H9 (cell line): ENCODE data around the gene ACOX1. TPM values are rescaled to one million over a fixed set of nuclear protein-coding genes. Genes with fewer than 3 reads are reported as not detected.
A peak's percentile ranks its signal among the peaks of the same experiment; 100 is the strongest.

Source experiments
- DNase-seq: peaks from one replicate; pipeline ENCODE4 v3.0.0-alpha.2; 2017
- H2AFZ ChIP-seq: one replicate; pipeline ENCODE4 v1.6.1; 2013; ENCODE audit warnings: mild to moderate bottlenecking, low read length, control low read depth, moderate library complexity
- H2AK5ac ChIP-seq: 2 replicates; pipeline ENCODE4 v1.6.1; 2013; ENCODE audit warnings: low read length, control low read depth, mixed read lengths; ENCODE audit not compliant: insufficient read length
- H2BK120ac ChIP-seq: one replicate; pipeline ENCODE4 v1.6.1; 2013; ENCODE audit warnings: low read depth, mild to moderate bottlenecking, low read length, control low read depth, inconsistent platforms; ENCODE audit not compliant: poor library complexity, severe bottlenecking
- H2BK12ac ChIP-seq: 2 replicates; pipeline ENCODE4 v1.6.1; 2013; ENCODE audit warnings: low read length, control low read depth, mixed read lengths, low read depth; ENCODE audit not compliant: insufficient read length
- H2BK15ac ChIP-seq: 2 replicates; pipeline ENCODE4 v1.6.1; 2013; ENCODE audit warnings: low read depth, low read length, control low read depth
- H2BK20ac ChIP-seq: one replicate; pipeline ENCODE4 v1.6.1; 2013; ENCODE audit warnings: low read depth, mild to moderate bottlenecking, low read length, control low read depth, inconsistent platforms; ENCODE audit not compliant: poor library complexity, severe bottlenecking
- H2BK5ac ChIP-seq: 2 replicates; pipeline ENCODE4 v1.6.1; 2013; ENCODE audit warnings: low read length, control low read depth, mixed read lengths; ENCODE audit not compliant: insufficient read length
- H3K14ac ChIP-seq: 2 replicates; pipeline ENCODE4 v1.6.1; 2013; ENCODE audit warnings: low read length, control low read depth; ENCODE audit not compliant: insufficient read depth
- H3K18ac ChIP-seq: 2 replicates; pipeline ENCODE4 v1.6.1; 2013; ENCODE audit warnings: low read depth, mild to moderate bottlenecking, mixed read lengths, low read length, control low read depth; ENCODE audit not compliant: insufficient read length
- H3K23ac ChIP-seq: 2 replicates; pipeline ENCODE4 v1.6.1; 2013; ENCODE audit warnings: low read length, control low read depth, mixed read lengths, low read depth; ENCODE audit not compliant: insufficient read length
- H3K23me2 ChIP-seq: 2 replicates; pipeline ENCODE4 v1.6.1; 2013; ENCODE audit warnings: low read depth, mild to moderate bottlenecking, mixed read lengths, low read length, control low read depth; ENCODE audit not compliant: insufficient read length, poor library complexity, severe bottlenecking
- H3K27ac ChIP-seq: 2 replicates; pipeline ENCODE4 v1.5.1; 2013; ENCODE audit warnings: low read length, control low read depth, mixed read lengths, low read depth; ENCODE audit not compliant: insufficient read length
- H3K27me3 ChIP-seq: 2 replicates; pipeline ENCODE4 v1.6.1; 2013; ENCODE audit warnings: low read length, control low read depth, inconsistent platforms; ENCODE audit not compliant: insufficient read depth
- H3K4ac ChIP-seq: 2 replicates; pipeline ENCODE4 v1.6.1; 2013; ENCODE audit warnings: low read depth, mild to moderate bottlenecking, control low read depth, inconsistent platforms, low read length, moderate library complexity
- H3K4me1 ChIP-seq: 2 replicates; pipeline ENCODE4 v1.6.1; 2013; ENCODE audit warnings: low read length, control low read depth, inconsistent platforms; ENCODE audit not compliant: insufficient read depth
- H3K4me2 ChIP-seq: 2 replicates; pipeline ENCODE4 v1.6.1; 2013; ENCODE audit warnings: low read length, control low read depth, mixed read lengths; ENCODE audit not compliant: insufficient read length, insufficient read depth
- H3K56ac ChIP-seq: 2 replicates; pipeline ENCODE4 v1.6.1; 2013; ENCODE audit warnings: low read depth, mild to moderate bottlenecking, mixed read lengths, low read length, control low read depth; ENCODE audit not compliant: insufficient read length
- H3K79me1 ChIP-seq: 2 replicates; pipeline ENCODE4 v1.6.1; 2013; ENCODE audit warnings: low read depth, mild to moderate bottlenecking, moderate library complexity, low read length, control low read depth, inconsistent platforms; ENCODE audit not compliant: insufficient read depth, poor library complexity, severe bottlenecking
- H3K79me2 ChIP-seq: 2 replicates; pipeline ENCODE4 v1.6.1; 2013; ENCODE audit warnings: low read length, control low read depth, inconsistent platforms; ENCODE audit not compliant: insufficient read depth
- H3K9ac ChIP-seq: 2 replicates; pipeline ENCODE4 v1.6.1; 2013; ENCODE audit warnings: low read length, control low read depth, mixed read lengths; ENCODE audit not compliant: insufficient read length; ENCODE audit errors: extremely low read depth
- H3K9me3 ChIP-seq: one replicate; pipeline ENCODE4 v1.6.1; 2013; ENCODE audit warnings: low read depth, low read length, inconsistent platforms; ENCODE audit not compliant: control insufficient read depth
- H3T11ph ChIP-seq: one replicate; pipeline ENCODE4 v1.6.1; 2013; ENCODE audit warnings: mild to moderate bottlenecking, low read length, control low read depth, inconsistent platforms
- H4K20me1 ChIP-seq: one replicate; pipeline ENCODE4 v1.6.1; 2013; ENCODE audit not compliant: control insufficient read depth, insufficient read length, insufficient read depth
- H4K5ac ChIP-seq: 2 replicates; pipeline ENCODE4 v1.6.1; 2013; ENCODE audit warnings: low read depth, mild to moderate bottlenecking, mixed read lengths, low read length, control low read depth; ENCODE audit not compliant: insufficient read length
- H4K8ac ChIP-seq: replicated peaks from 2 replicates; pipeline ENCODE4 v1.6.1; 2013; ENCODE audit warnings: low read length, control low read depth, mixed read lengths, low read depth; ENCODE audit not compliant: insufficient read length
- H4K91ac ChIP-seq: 2 replicates; pipeline ENCODE4 v1.6.1; 2013; ENCODE audit warnings: low read depth, mild to moderate bottlenecking, moderate library complexity, mixed read lengths, low read length, control low read depth; ENCODE audit not compliant: insufficient read length
- H3K27ac Mint-ChIP-seq, 3 experiments: 2 replicates in 2 of 3; 3 replicates in 1 of 3; pipeline ENCODE4 v1.8.0; 2020 to 2021; ENCODE audit warnings: mixed read lengths in 3 of 3, mild to moderate bottlenecking in 1 of 3, moderate library complexity in 1 of 3
- H3K27me3 Mint-ChIP-seq: 2 replicates; pipeline ENCODE4 v1.8.0; 2021; ENCODE audit warnings: low read depth, mild to moderate bottlenecking, moderate library complexity, mixed read lengths
- H3K36me3 Mint-ChIP-seq, 3 experiments: 2 replicates in 2 of 3; 3 replicates in 1 of 3; pipeline ENCODE4 v1.8.0; 2020 to 2021; ENCODE audit warnings: low read depth in 3 of 3, mixed read lengths in 3 of 3; ENCODE audit not compliant: insufficient read depth in 1 of 3
- H3K4me1 Mint-ChIP-seq, 2 experiments: 2 replicates each; pipeline ENCODE4 v1.8.0; 2020; ENCODE audit warnings: mixed read lengths in 2 of 2
- H3K4me3 Mint-ChIP-seq, 2 experiments: 2 replicates in 1 of 2; 3 replicates in 1 of 2; pipeline ENCODE4 v1.8.0; 2020 to 2021; ENCODE audit warnings: mild to moderate bottlenecking in 2 of 2, mixed read lengths in 2 of 2, moderate library complexity in 1 of 2
- H3K9me3 Mint-ChIP-seq, 2 experiments: 2 replicates in 1 of 2; 3 replicates in 1 of 2; pipeline ENCODE4 v1.8.0; 2020; ENCODE audit warnings: mild to moderate bottlenecking in 2 of 2, mixed read lengths in 2 of 2, moderate library complexity in 1 of 2
- CTCF ChIP-seq: fragments of 200-600 bp; sonication (generic); conservative IDR thresholded peaks from 3 replicates; pipeline ENCODE4 v1.8.0; 2021; ENCODE audit warnings: antibody characterized with exemption, mild to moderate bottlenecking
- WGBS: extraction: QIAGEN DNeasy Blood & Tissue Kit; methylation state at CpG from one replicate; pipeline ENCODE4 v1.1.7; 2013; ENCODE audit warnings: missing lambda C conversion rate, low lambda C conversion rate, mixed read lengths; ENCODE audit not compliant: insufficient read length; ENCODE audit errors: extremely low coverage; 5-methylcytosine and 5-hydroxymethylcytosine counted together
- total RNA-seq: library from RNA; stranded (reverse); gene quantifications from 2 replicates; pipeline ENCODE4 v1.2.1, GENCODE V29; 2021

ACOX1 gene
- total RNA-seq, 1 experiment from 2014 or later, result 27.4 TPM

GRCh38 chr17:75983501-75984181 is 4.7 kb upstream of the ACOX1 start:
- no peak overlapping the region for H2BK12ac ChIP-seq
- H3K4me1 Mint-ChIP-seq, result peaks cover 40 to 52% of the 10 kb centered on the region in 2 experiments
- H3K23me2 ChIP-seq, result peaks cover 6% of the 10 kb centered on the region
- no peak overlapping the region for H4K5ac ChIP-seq
- no peak overlapping the region for H4K91ac ChIP-seq
- H3K4me3 Mint-ChIP-seq, result peak overlapping the region; percentile 48 to 70
- no peak overlapping the region for H2BK120ac ChIP-seq
- H3K79me2 ChIP-seq, result peaks cover 2% of the 10 kb centered on the region; the same call in 1 of the 2 replicates
- H2AK5ac ChIP-seq, result no peak overlapping the region
- H3K9ac ChIP-seq, result no peak overlapping the region
- H3K23ac ChIP-seq, result no peak overlapping the region
- H3K27ac ChIP-seq, result peak overlapping the region; percentile 50
- no peak overlapping the region for H3K56ac ChIP-seq
- H4K8ac ChIP-seq, result no peak overlapping the region
- no peak overlapping the region for H3K14ac ChIP-seq
- peak overlapping the region; percentile 81 to 91 (median 84); a peak in 6 of 7 replicates for H3K27ac Mint-ChIP-seq
- peaks cover 0 to 10% (median 5%) of the 10 kb centered on the region in 3 experiments; a peak in 3 of 7 replicates for H3K36me3 Mint-ChIP-seq
- no peak for TF ChIP-seq CTCF
- peak; percentile 90 for DNase-seq
- no peaks in the 10 kb centered on the region for H4K20me1 ChIP-seq
- H3K9me3 Mint-ChIP-seq, result no peaks in the 10 kb centered on the region
- no peak overlapping the region for H2BK5ac ChIP-seq
- H3K4me1 ChIP-seq, result peaks cover 8% of the 10 kb centered on the region; the same call in 1 of the 2 replicates
- no peaks in the 10 kb centered on the region for H3K27me3 Mint-ChIP-seq
- H3K27me3 ChIP-seq, result no peaks in the 10 kb centered on the region
- no peak overlapping the region for H2AFZ ChIP-seq
- H2BK15ac ChIP-seq, result no peak overlapping the region
- no peak overlapping the region for H3K4ac ChIP-seq
- no peaks in the 10 kb centered on the region for H3K79me1 ChIP-seq
- no peak overlapping the region for H3T11ph ChIP-seq
- no peak overlapping the region for H3K18ac ChIP-seq
- H3K4me2 ChIP-seq, result peak overlapping the region; percentile 0
- WGBS, result no CpG with 5 or more reads among the region's 6 CpGs
- no peaks in the 10 kb centered on the region for H3K9me3 ChIP-seq
- no peak overlapping the region for H2BK20ac ChIP-seq
